AG09309 (cell line): Measurements from ENCODE around the gene DIPK1A.

Experiments
- DNase-seq: peaks from one replicate; pipeline ENCODE4 v3.0.0-alpha.2; 2010; ENCODE audit warnings: low read depth
- H3K4me3 ChIP-seq: 2 replicates; pipeline ENCODE4 v1.5.1; 2011; ENCODE audit warnings: mild to moderate bottlenecking, low read depth, low read length, moderate library complexity; ENCODE audit not compliant: control insufficient read depth
- TF ChIP-seq, protein P1 (sequence below): IDR thresholded peaks from 2 replicates; pipeline ENCODE4 v1.5.1; 2011; ENCODE audit warnings: mild to moderate bottlenecking, low read depth, low read length, inconsistent platforms; ENCODE audit not compliant: insufficient read depth, control insufficient read depth; ENCODE audit errors: missing control alignments

Gene DIPK1A

GRCh38 chr1:92870591-92870990, 90.7 kb downstream of the DIPK1A start:
- TF ChIP-seq, protein P1, sequence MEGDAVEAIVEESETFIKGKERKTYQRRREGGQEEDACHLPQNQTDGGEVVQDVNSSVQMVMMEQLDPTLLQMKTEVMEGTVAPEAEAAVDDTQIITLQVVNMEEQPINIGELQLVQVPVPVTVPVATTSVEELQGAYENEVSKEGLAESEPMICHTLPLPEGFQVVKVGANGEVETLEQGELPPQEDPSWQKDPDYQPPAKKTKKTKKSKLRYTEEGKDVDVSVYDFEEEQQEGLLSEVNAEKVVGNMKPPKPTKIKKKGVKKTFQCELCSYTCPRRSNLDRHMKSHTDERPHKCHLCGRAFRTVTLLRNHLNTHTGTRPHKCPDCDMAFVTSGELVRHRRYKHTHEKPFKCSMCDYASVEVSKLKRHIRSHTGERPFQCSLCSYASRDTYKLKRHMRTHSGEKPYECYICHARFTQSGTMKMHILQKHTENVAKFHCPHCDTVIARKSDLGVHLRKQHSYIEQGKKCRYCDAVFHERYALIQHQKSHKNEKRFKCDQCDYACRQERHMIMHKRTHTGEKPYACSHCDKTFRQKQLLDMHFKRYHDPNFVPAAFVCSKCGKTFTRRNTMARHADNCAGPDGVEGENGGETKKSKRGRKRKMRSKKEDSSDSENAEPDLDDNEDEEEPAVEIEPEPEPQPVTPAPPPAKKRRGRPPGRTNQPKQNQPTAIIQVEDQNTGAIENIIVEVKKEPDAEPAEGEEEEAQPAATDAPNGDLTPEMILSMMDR, result no peak
- no peak for DNase-seq
- H3K4me3 ChIP-seq, result no peak overlapping the region

DNA sequence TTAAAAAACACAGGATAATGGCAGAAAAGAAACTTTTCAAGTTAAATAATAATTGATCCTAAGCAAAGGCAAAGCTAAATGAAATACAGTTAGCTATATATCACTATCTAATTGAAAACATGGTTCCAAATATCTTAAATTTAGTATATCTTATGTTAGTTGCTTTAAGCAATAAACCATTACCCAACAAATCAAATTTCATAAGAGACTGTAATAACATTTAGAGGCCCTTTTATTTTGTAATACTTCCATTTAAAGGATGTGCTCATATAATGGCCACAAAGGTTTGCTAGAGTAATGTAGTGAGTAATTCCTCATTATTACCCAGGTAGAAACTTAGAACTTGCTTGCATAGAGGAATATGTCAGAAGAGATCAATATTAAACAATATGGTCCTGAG, 97.1 kb downstream of the DIPK1A start:
- TF ChIP-seq, protein P1, result no peak
- no peak for DNase-seq
- H3K4me3 ChIP-seq, result no peak overlapping the region

- TF ChIP-seq, protein P1, result no peak
- DNase-seq, result no peak
- H3K4me3 ChIP-seq, result no peak overlapping the region
These were observed 98.7 kb downstream of the DIPK1A start for GRCh38 chr1:92862605-92863004.

DNA sequence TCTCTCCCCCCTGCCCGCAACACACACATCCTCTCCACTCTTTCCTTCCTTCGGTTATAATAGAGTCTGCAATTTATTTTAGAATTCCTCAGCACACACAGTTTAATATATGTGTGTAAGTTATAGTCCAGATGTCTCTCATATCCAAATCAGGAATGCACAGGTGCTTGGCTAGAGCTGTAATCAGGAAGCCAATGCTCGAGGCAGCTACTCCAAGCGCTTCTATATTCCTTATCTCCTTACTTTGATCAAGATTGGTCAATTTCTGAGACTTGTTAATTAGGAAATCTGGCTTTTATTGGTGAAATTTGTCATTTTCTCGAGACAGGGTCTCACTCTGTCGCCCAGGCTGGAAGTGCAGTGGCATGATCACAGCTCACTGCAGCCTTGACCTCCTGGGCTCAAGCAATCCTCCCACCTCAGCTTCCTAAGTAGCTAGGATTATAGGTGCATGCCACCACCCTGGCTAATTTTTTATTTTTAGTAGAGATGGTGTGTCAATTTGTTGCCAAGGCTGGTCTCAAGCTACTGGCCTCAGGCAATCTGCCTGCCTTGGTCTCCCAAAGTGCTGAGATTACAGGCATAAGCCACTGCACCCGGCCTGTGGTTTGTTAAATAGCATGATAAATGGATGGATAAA, 101.7 kb downstream of the DIPK1A start:
- no peak overlapping the region for H3K4me3 ChIP-seq
- no peak for DNase-seq
- TF ChIP-seq, protein P1, result no peak

- DNase-seq, result peak; percentile 63
- TF ChIP-seq, protein P1, result peak; percentile 84
- H3K4me3 ChIP-seq, result no peak overlapping the region
These were observed 102.5 kb downstream of the DIPK1A start for GRCh38 chr1:92858564-92859399.

DNA sequence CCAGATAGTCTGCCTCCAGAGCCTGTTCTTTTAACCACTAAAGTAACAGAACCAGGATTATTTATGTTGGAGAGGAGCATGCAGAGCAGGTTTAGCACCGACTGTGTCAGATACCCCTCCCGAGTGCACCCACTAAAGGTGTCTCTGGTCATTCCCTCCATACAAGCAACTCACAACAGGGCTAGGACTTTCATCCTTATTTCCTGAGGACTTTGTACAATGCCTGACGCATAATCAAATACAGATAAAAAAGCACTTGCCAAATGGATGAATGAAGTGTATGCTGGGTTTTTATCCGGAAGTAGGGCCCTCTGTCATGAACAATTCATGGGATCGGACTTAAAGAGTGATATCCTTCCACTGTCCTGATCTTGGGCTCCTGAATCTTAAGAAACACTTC, 103.4 kb downstream of the DIPK1A start:
- H3K4me3 ChIP-seq, result no peak overlapping the region
- DNase-seq, result no peak
- TF ChIP-seq, protein P1, result no peak
